Adrenal gland (tissue), 5 donors: ENCODE data around the gene CPM.

Experiments used
- CTCF ChIP-seq, 6 experiments: fragments of 450-650 bp in 4 of 6; fragments of 200-600 bp in 2 of 6; sonication (generic) in 1 of 6; IDR thresholded peaks; 1 replicate in 5 of 6; 2 replicates in 1 of 6; pipeline versions ENCODE4 v1.5.1 to v1.8.0; 2016 to 2021; ENCODE audit warnings: antibody characterized with exemption in 6 of 6, mild to moderate bottlenecking in 2 of 6, moderate library complexity in 1 of 6
- POLR2A ChIP-seq, 2 donors: fragments of 450-650 bp; IDR thresholded peaks; one replicate each; pipeline ENCODE4 v1.6.1; 2017; ENCODE audit warnings: antibody characterized with exemption in 2 of 2, mild to moderate bottlenecking in 2 of 2, moderate library complexity in 1 of 2
- donor health status: DM: no; HTN: no; CAD: no.

DNA sequence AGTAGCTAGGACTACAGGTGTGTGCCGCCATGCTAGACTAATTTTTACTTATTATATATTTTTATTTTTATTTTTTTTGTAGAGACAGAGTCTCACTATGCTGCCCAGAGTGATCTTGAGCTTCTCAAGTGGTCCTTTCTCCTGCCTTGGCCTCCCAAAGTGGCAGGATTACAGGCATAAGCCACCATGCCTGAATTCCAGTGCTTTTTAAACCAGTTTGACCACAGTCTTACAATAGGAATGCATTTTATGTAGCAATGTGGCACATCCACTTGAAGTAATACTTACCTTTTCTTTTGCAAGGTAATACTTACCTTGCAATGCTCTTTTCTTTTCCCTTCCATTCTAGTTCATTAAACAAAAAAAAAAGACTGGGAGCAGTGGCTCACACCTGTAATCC lies 38.0 kb upstream of the CPM start:
- TF ChIP-seq POLR2A (IDR thresholded peaks at IDR 0.05) (no peak), CTCF (IDR thresholded peaks at IDR 0.05) (no peak)
